GM12873 (cell line): ENCODE data around the gene ANKRD7.

Experiments used
- TF ChIP-seq, protein P1 (sequence below): IDR thresholded peaks from 2 replicates; pipeline ENCODE4 v1.5.1; 2012; ENCODE audit warnings: low read depth, mild to moderate bottlenecking, moderate library complexity, low read length, control low read depth; ENCODE audit not compliant: insufficient read depth; ENCODE audit errors: missing control alignments

The ANKRD7 gene

DNA sequence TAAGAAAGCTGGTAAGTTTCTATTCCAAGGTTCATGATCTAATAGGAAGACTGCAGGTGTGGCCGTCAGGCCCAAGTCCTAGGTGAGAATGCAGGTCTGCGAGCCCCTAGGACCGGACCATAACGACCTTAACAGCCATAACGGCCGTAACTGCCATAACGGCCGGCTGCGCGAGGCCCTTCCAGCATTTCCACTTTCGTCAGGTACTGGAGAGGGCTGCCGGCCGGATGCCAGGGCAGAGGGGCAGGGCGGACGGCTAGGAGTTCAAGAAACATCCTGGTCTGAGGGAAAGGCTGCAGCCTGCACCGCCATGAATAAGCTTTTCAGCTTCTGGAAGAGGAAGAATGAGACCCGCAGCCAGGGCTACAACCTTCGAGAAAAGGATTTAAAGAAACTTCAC lies at the start of gene ANKRD7:
Gene ANKRD7 (plus strand): TSS at position 184 of the 400 bp plus-strand sequence. CDS start 127 bp downstream, at position 311.
- TF ChIP-seq, protein P1, sequence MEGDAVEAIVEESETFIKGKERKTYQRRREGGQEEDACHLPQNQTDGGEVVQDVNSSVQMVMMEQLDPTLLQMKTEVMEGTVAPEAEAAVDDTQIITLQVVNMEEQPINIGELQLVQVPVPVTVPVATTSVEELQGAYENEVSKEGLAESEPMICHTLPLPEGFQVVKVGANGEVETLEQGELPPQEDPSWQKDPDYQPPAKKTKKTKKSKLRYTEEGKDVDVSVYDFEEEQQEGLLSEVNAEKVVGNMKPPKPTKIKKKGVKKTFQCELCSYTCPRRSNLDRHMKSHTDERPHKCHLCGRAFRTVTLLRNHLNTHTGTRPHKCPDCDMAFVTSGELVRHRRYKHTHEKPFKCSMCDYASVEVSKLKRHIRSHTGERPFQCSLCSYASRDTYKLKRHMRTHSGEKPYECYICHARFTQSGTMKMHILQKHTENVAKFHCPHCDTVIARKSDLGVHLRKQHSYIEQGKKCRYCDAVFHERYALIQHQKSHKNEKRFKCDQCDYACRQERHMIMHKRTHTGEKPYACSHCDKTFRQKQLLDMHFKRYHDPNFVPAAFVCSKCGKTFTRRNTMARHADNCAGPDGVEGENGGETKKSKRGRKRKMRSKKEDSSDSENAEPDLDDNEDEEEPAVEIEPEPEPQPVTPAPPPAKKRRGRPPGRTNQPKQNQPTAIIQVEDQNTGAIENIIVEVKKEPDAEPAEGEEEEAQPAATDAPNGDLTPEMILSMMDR = no peak

DNA sequence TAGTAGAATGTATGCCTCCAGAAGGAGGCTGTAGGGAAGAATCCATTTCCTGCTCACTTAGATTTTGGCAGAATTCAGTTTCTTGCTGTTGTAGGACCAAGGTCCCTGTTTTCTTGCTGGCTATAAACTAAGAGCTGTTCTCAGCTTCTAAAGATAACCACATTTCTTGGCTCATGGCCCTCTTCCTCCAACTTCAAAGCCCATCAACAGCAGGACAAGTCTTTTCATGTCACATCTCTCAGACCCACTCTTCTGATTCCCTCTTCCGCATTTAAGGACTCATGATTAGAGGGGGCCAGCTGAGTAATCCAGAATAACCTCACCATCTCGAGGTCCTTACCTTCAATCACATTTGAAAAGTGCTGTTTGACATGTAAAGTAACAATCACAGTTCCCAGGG lies 48.8 kb upstream of the ANKRD7 start:
- TF ChIP-seq, protein P1 = no peak

DNA sequence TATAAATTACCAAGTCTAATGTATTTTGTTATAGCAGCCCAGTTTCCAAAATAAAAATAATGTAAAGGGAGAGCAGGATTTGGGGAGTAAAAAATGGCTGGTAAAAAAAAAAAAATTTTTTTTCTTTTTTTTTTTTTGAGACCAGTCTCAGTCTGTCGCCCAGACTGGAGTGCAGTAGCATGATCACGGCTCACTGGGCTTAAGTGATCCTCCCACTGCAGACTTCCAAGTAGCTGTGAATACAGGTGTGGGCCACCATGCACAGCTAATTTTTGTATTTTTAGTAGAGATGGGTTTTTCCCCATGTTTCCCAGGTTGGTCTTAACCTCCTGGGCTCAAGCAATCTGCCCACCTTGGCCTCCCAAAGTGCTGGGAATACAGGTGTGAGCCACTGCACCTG lies 45.3 kb upstream of the ANKRD7 start:
- TF ChIP-seq, protein P1 = no peak

DNA sequence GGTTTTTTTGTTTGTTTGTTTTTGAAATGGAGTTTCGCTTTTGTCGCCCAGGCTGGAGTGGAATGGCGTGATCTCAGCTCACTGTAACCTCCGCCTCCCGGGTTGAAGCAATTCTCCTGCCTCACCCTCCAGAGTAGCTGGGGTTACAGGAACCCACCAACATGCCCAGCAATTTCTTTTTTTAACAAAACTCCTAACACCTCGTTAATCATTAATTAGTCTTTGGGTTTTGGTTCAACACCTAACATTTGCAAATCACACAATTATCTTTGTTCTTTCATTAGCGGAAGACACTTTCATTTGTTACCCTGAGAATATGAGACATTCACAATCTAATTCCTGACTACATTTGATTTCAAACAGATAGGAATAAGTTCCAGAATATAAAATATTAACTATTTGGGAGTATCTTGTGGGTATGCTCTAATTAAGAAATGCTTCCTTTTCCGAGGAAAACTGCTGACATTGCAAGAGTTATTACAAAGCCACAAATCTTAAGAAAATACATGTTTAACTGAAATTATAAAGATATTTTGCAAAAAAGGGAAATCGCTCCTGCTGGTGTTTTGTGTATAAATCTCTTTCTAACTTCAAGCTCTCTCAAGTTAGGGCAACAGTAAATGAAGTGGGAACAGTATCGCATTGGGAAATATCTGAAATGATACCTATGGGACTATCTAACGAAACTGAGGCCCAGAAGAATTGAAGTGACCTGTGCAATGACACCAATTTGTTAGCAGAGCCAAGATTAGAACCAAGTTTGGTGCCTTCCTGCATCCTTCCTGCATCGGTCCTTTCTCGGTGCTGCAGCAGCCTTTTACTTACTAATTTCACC lies 41.7 kb upstream of the ANKRD7 start:
- TF ChIP-seq, protein P1 = no peak

DNA sequence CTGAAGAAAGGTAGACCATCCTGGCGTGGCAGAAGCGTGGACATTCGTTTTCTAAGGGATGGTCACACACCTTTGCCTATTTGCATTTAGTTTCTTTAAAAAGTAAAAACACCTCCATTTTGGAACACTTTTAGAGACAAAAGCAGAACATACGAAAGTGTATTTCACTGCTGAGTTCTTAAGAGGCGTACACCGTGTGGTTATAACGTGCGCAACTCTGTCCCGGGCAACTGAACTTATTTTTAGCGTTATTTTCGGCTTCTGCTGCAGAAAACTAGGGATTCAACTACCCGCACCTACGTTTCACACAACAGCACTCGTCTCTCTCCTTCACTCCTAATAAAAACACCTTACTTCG lies 41.1 kb upstream of the ANKRD7 start:
- TF ChIP-seq, protein P1 = no peak

DNA sequence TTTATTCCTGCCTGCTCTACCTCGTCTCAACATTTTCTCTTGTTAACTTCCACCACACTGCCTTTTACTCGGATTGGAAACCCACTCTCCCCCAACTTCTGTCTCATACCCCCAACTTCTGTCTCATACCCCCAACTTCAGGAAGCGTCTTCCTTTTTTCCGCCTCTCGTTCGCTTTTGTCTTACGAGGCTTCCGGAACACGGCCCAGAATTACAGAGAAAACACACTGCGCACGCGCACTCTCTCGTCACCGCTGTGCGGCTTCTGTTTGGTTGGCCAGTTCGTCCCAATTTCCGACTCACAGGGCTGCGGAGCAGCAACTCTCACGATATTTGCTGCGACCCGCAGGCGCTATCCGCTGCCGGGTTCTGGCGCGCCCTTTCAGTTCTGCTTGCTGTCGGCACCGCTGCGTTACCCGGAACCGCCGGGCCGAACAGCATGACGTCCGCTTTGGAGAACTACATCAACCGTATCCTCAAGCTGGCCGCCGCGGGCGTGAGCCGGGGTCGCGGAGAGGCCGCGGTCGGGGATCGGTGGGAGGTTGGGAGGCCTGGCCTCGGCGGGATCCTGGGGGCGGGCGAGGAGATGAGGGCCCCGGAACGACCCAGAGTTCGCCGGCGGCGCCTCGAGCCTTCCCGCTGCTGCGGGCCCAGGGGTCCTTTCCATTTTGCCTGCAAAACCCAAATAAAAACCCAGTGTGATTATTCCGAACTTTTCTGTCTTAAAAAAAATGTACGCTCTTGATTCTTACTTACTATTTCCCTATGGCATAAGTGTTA lies 40.5 kb upstream of the ANKRD7 start, which contains the start of gene LSM8:
Gene LSM8 (plus strand): TSS at position 379 of the 779 bp plus-strand sequence. CDS start 60 bp downstream, at position 439.
- TF ChIP-seq, protein P1 = no peak

DNA sequence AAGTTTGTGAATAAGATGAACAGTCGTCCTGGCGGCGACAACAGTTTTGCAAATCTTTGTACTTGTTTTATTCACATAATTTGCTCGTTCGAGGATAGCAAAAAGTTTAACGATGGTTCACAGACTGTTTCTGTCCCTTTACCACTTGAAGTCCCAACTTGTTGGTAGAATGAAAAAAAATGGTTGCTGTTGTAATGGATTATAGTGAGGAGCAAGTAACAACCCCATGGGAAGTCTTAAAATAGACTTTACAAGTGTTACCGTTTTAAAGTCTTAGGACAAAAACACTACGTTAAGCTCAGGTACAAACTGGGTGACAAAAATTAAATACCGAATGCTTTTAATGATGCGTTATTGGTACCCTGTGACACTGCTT lies 40.0 kb upstream of the ANKRD7 start:
- TF ChIP-seq, protein P1 = no peak
